B cell (primary cell): Measurements from ENCODE around the gene FSIP1. TPM values are rescaled to one million over a fixed set of nuclear protein-coding genes. Genes with fewer than 3 reads are reported as not detected.

Experiments
- ATAC-seq: fragments of 200-7000 bp; cut with Tn5 transposase; one replicate; pipeline ENCODE4 v1.10.0; 2021; ENCODE audit warnings: low read depth, mild to moderate bottlenecking, moderate number of reproducible peaks, moderate library complexity
- CTCF ChIA-PET: fragments of 350-600 bp; sonication (Branson Sonifier 250); formaldehyde crosslinking; loops from one replicate; lab custom pipeline; 2021; ENCODE audit warnings: antibody characterized with exemption, inconsistent platforms; lab: Charles Lee
- POLR2A ChIA-PET: fragments of 350-600 bp; sonication (Branson Sonifier 250); formaldehyde crosslinking; loops from one replicate; lab custom pipeline; 2021; ENCODE audit warnings: antibody characterized with exemption; lab: Charles Lee
- DNase-seq: peaks from one replicate; pipeline ENCODE4 v3.0.0; 2013
- H2AFZ ChIP-seq: 2 replicates; pipeline ENCODE4 v1.6.1; 2012; ENCODE audit warnings: mild to moderate bottlenecking, low read depth, low read length; ENCODE audit not compliant: insufficient read depth, poor library complexity, severe bottlenecking
- H3K27ac ChIP-seq, 2 donors: 1 replicate in 1 of 2; 2 replicates in 1 of 2; pipeline ENCODE4 v1.5.1; 2012 to 2013; ENCODE audit warnings: low read length in 2 of 2, mild to moderate bottlenecking in 2 of 2, moderate library complexity in 1 of 2
- H3K27me3 ChIP-seq, 4 experiments: fragments of 200-600 bp in 1 of 4; sonication (generic) in 1 of 4; replicated peaks in 1 of 4; 1 replicate in 2 of 4; 2 replicates in 2 of 4; pipeline versions ENCODE4 v1.6.1 to v1.7.0; 2013 to 2016; ENCODE audit warnings: low read length in 3 of 4, mild to moderate bottlenecking in 2 of 4, mixed read lengths in 1 of 4, moderate library complexity in 1 of 4; ENCODE audit not compliant: insufficient read depth in 4 of 4, control insufficient read depth in 3 of 4; ENCODE audit errors: control extremely low read depth in 1 of 4
- H3K36me3 ChIP-seq, 2 experiments: replicated peaks in 1 of 2; 1 replicate in 1 of 2; 2 replicates in 1 of 2; pipeline versions ENCODE4 v1.6.1 to v1.7.1; 2013; ENCODE audit warnings: low read length in 1 of 2; ENCODE audit not compliant: insufficient read depth in 2 of 2, control insufficient read depth in 1 of 2; ENCODE audit errors: control extremely low read depth in 1 of 2, extremely low read depth in 1 of 2
- H3K4me1 ChIP-seq, 2 donors: fragments of 200-600 bp in 1 of 2; sonication (generic) in 1 of 2; 1 replicate in 1 of 2; 2 replicates in 1 of 2; pipeline versions ENCODE4 v1.5.1 to v1.6.1; 2013 to 2017; ENCODE audit warnings: low read length in 2 of 2; ENCODE audit not compliant: control insufficient read depth in 2 of 2, insufficient read depth in 2 of 2
- H3K4me2 ChIP-seq: replicated peaks from 2 replicates; pipeline ENCODE3; 2012; ENCODE audit warnings: mild to moderate bottlenecking, low read depth, low read length; ENCODE audit not compliant: poor library complexity, severe bottlenecking
- H3K4me3 ChIP-seq, 5 experiments: fragments of 200-600 bp in 1 of 5; sonication (generic) in 1 of 5; 1 replicate in 3 of 5; 2 replicates in 2 of 5; pipeline versions ENCODE4 v1.5.1 to v1.7.0; 2011 to 2016; ENCODE audit warnings: low read length in 4 of 5, mild to moderate bottlenecking in 4 of 5, low read depth in 2 of 5, control low read depth in 1 of 5, moderate library complexity in 1 of 5; ENCODE audit not compliant: insufficient read depth in 1 of 5; ENCODE audit errors: control extremely low read depth in 1 of 5, extremely low read depth in 1 of 5
- H3K79me2 ChIP-seq: fragments of 200-600 bp; sonication (generic); one replicate; pipeline ENCODE4 v1.6.0; 2016; ENCODE audit warnings: low read length; ENCODE audit not compliant: control insufficient read depth, insufficient read depth
- H3K9ac ChIP-seq: fragments of 200-600 bp; sonication (generic); 2 replicates; pipeline ENCODE4 v1.6.1; 2017; ENCODE audit warnings: mild to moderate bottlenecking, low read length, moderate library complexity
- H3K9me3 ChIP-seq, 3 donors: one replicate each; pipeline versions ENCODE4 v1.6.1 to v1.7.1; 2013; ENCODE audit warnings: low read length in 2 of 3; ENCODE audit not compliant: control insufficient read depth in 2 of 3, insufficient read depth in 1 of 3; ENCODE audit errors: control extremely low read depth in 1 of 3
- H4K20me1 ChIP-seq: 2 replicates; pipeline ENCODE4 v1.6.0; 2012; ENCODE audit warnings: mild to moderate bottlenecking, low read length; ENCODE audit not compliant: insufficient read depth, control insufficient read depth, poor library complexity, severe bottlenecking
- H3K27ac Mint-ChIP-seq: one replicate; pipeline ENCODE4 v1.8.0; 2021; ENCODE audit warnings: mixed read lengths
- H3K27me3 Mint-ChIP-seq: one replicate; pipeline ENCODE4 v1.8.0; 2021; ENCODE audit warnings: mixed read lengths
- H3K4me1 Mint-ChIP-seq: one replicate; pipeline ENCODE4 v1.8.0; 2021; ENCODE audit warnings: mixed read lengths
- H3K4me3 Mint-ChIP-seq: one replicate; pipeline ENCODE4 v1.8.0; 2021; ENCODE audit warnings: mixed read lengths
- H3K9me3 Mint-ChIP-seq: one replicate; pipeline ENCODE4 v1.8.0; 2022; ENCODE audit warnings: mixed read lengths; ENCODE audit not compliant: insufficient read depth
- CTCF ChIP-seq: fragments of 200-600 bp; IDR thresholded peaks from one replicate; pipeline ENCODE4 v1.8.0; 2022; ENCODE audit warnings: antibody characterized with exemption, mild to moderate bottlenecking
- EZH2 ChIP-seq: IDR thresholded peaks from 2 replicates; pipeline ENCODE4 v1.6.1; 2012; ENCODE audit warnings: borderline replicate concordance, low read depth, mild to moderate bottlenecking, moderate library complexity, low read length; ENCODE audit not compliant: insufficient read depth, poor library complexity, severe bottlenecking
- WGBS: methylation state at CpG from one replicate; pipeline ENCODE4 v1.1.5; 2013; ENCODE audit warnings: missing lambda C conversion rate; ENCODE audit not compliant: insufficient coverage; 5-methylcytosine and 5-hydroxymethylcytosine counted together
- intact Hi-C: fragments of 100-400 bp; cut with micrococcal nuclease; formaldehyde crosslinking; loops from one replicate; pipeline ENCODE4 v1.10.0; 2022
- polyA plus RNA-seq: library from polyadenylated mRNA; depleted of rRNA; stranded (reverse); fragments of >200 nt; gene quantifications from 2 replicates; pipeline ENCODE4 v1.2.3, GENCODE V29; 2012
- total RNA-seq, 2 donors: library from RNA; stranded (reverse); fragments of 120-200 nt in 1 of 2; gene quantifications; 1 replicate in 1 of 2; 2 replicates in 1 of 2; pipeline versions ENCODE4 v1.2.3 to v1.2.4, GENCODE V29; 2013 to 2022

Gene FSIP1
- total and polyA plus RNA-seq, 2 donors (not counting 1 experiment from before 2014, with no cell fraction given), result 0.19 to 0.49 TPM

GRCh38 chr15:39592500-39592899, 190.1 kb downstream of the FSIP1 start:
- Mint-ChIP-seq H3K27me3 (peaks cover 3% of the 10 kb centered on the region), H3K27ac (no peak overlapping the region), H3K4me3 (no peak overlapping the region), H3K4me1 (no peaks in the 10 kb centered on the region), H3K9me3 (no peaks in the 10 kb centered on the region)
- Histone ChIP-seq H3K79me2 (no peaks in the 10 kb centered on the region), H3K9me3 (no peaks in the 10 kb centered on the region), H2AFZ (no peak overlapping the region), H3K36me3 (no peaks in the 10 kb centered on the region), H4K20me1 (no peaks in the 10 kb centered on the region), H3K27me3 (no peaks in the 10 kb centered on the region), H3K4me2 (no peak overlapping the region), H3K4me1 (no peaks in the 10 kb centered on the region), H3K27ac (no peak overlapping the region), H3K9ac (no peak overlapping the region), H3K4me3 (no peak overlapping the region)
- ChIA-PET POLR2A (no interaction called here), CTCF (no interaction called here)
- no peak for DNase-seq
- no peak for ATAC-seq
- TF ChIP-seq EZH2, result no peak
- TF ChIP-seq CTCF, result no peak
- whole genome bisulfite sequencing, result 94% methylated on average over 6 of the region's 6 CpGs
- intact Hi-C loops, result no loop called here

GRCh38 chr15:39591896-39592315, 190.7 kb downstream of the FSIP1 start:
- no peaks in the 10 kb centered on the region for H3K79me2 ChIP-seq
- no peak overlapping the region for H3K4me3 Mint-ChIP-seq
- H3K9me3 Mint-ChIP-seq, result no peaks in the 10 kb centered on the region
- WGBS, result no CpG with 5 or more reads among the region's 2 CpGs
- no peak overlapping the region for H3K27ac ChIP-seq
- H4K20me1 ChIP-seq, result no peaks in the 10 kb centered on the region
- H3K4me1 ChIP-seq, result no peaks in the 10 kb centered on the region
- H3K9me3 ChIP-seq, result no peaks in the 10 kb centered on the region
- H3K4me1 Mint-ChIP-seq, result no peaks in the 10 kb centered on the region
- no peak overlapping the region for H3K4me3 ChIP-seq
- no peak overlapping the region for H2AFZ ChIP-seq
- H3K27me3 Mint-ChIP-seq, result peaks cover 3% of the 10 kb centered on the region
- POLR2A ChIA-PET, result no interaction called here
- H3K27ac Mint-ChIP-seq, result no peak overlapping the region
- no peak overlapping the region for H3K9ac ChIP-seq
- intact Hi-C loops, result no loop called here
- ATAC-seq (no peak), DNase-seq (no peak)
- H3K27me3 ChIP-seq, result no peaks in the 10 kb centered on the region
- no peaks in the 10 kb centered on the region for H3K36me3 ChIP-seq
- CTCF ChIA-PET, result no interaction called here
- TF ChIP-seq EZH2 (no peak), CTCF (no peak)
- H3K4me2 ChIP-seq, result no peak overlapping the region
